CD14-positive monocyte (primary cell): Measurements from ENCODE around the gene RIPPLY3. TPM values are rescaled to one million over a fixed set of nuclear protein-coding genes. Genes with fewer than 3 reads are reported as not detected.

Experiments used
- DNase-seq, 3 donors: peaks; one replicate each; pipeline ENCODE4 v3.0.0-alpha.2; 2011 to 2022
- H2AFZ ChIP-seq: 2 replicates; pipeline ENCODE4 v1.6.0; 2012; ENCODE audit warnings: mild to moderate bottlenecking, low read depth, low read length, inconsistent platforms; ENCODE audit not compliant: insufficient read depth, poor library complexity, severe bottlenecking
- H3K27ac ChIP-seq, 2 donors: 1 replicate in 1 of 2; 2 replicates in 1 of 2; pipeline ENCODE4 v1.5.1; 2012 to 2013; ENCODE audit warnings: low read length in 2 of 2, control low read depth in 1 of 2, inconsistent platforms in 1 of 2, low read depth in 1 of 2, mild to moderate bottlenecking in 1 of 2
- H3K27me3 ChIP-seq, 2 donors: one replicate each; pipeline versions ENCODE4 v1.6.0 to v1.6.1; 2011 to 2013; ENCODE audit warnings: low read length in 2 of 2; ENCODE audit not compliant: control insufficient read depth in 2 of 2, insufficient read depth in 2 of 2
- H3K36me3 ChIP-seq, 2 donors: replicated peaks in 1 of 2; 1 replicate in 1 of 2; 2 replicates in 1 of 2; pipeline versions ENCODE4 v1.5.1 to v1.6.1; 2012 to 2013; ENCODE audit warnings: low read length in 2 of 2, control low read depth in 1 of 2, inconsistent platforms in 1 of 2, mild to moderate bottlenecking in 1 of 2; ENCODE audit not compliant: insufficient read depth in 2 of 2, control insufficient read depth in 1 of 2
- H3K4me1 ChIP-seq, 2 donors: 1 replicate in 1 of 2; 2 replicates in 1 of 2; pipeline versions ENCODE4 v1.5.1 to v1.6.1; 2012 to 2013; ENCODE audit warnings: low read length in 2 of 2, control low read depth in 1 of 2, inconsistent platforms in 1 of 2, mild to moderate bottlenecking in 1 of 2, moderate library complexity in 1 of 2; ENCODE audit not compliant: insufficient read depth in 2 of 2, control insufficient read depth in 1 of 2
- H3K4me2 ChIP-seq: replicated peaks from 2 replicates; pipeline ENCODE3; 2012; ENCODE audit warnings: low read length, moderate library complexity, mild to moderate bottlenecking; ENCODE audit not compliant: poor library complexity, severe bottlenecking; ENCODE audit errors: extremely low read depth
- H3K4me3 ChIP-seq, 3 experiments: fragments of 200-600 bp in 1 of 3; sonication (generic) in 1 of 3; replicated peaks in 1 of 3; 1 replicate in 2 of 3; 2 replicates in 1 of 3; pipeline ENCODE4 v1.5.1; 2011 to 2013; ENCODE audit warnings: low read length in 3 of 3, mild to moderate bottlenecking in 3 of 3, control low read depth in 2 of 3, low read depth in 2 of 3, inconsistent platforms in 1 of 3, moderate library complexity in 1 of 3
- H3K79me2 ChIP-seq: 2 replicates; pipeline ENCODE4 v1.6.0; 2012; ENCODE audit warnings: mild to moderate bottlenecking, control low read depth, inconsistent platforms, low read length, moderate library complexity; ENCODE audit not compliant: insufficient read depth
- H3K9ac ChIP-seq: 2 replicates; pipeline ENCODE4 v1.6.0; 2017; ENCODE audit warnings: low read length, mild to moderate bottlenecking; ENCODE audit not compliant: insufficient read depth, poor library complexity, severe bottlenecking
- H3K9me3 ChIP-seq, 2 donors: replicated peaks in 1 of 2; 1 replicate in 1 of 2; 2 replicates in 1 of 2; pipeline versions ENCODE4 v1.5.1 to v1.6.1; 2012 to 2013; ENCODE audit warnings: low read length in 2 of 2, control low read depth in 1 of 2; ENCODE audit not compliant: control insufficient read depth in 1 of 2, insufficient read depth in 1 of 2
- H4K20me1 ChIP-seq: 2 replicates; pipeline ENCODE4 v1.6.0; 2012; ENCODE audit warnings: mild to moderate bottlenecking, low read length, control low read depth, moderate library complexity; ENCODE audit not compliant: insufficient read depth
- H3K27ac Mint-ChIP-seq, 7 donors: one replicate each; pipeline ENCODE4 v1.8.0; 2020; ENCODE audit warnings: mild to moderate bottlenecking in 7 of 7, mixed read lengths in 7 of 7, moderate library complexity in 6 of 7, inconsistent platforms in 2 of 7
- H3K27me3 Mint-ChIP-seq, 3 donors: one replicate each; pipeline ENCODE4 v1.8.0; 2021 to 2022; ENCODE audit warnings: low read depth in 3 of 3, mild to moderate bottlenecking in 3 of 3, mixed read lengths in 3 of 3, moderate library complexity in 3 of 3, inconsistent platforms in 1 of 3
- H3K36me3 Mint-ChIP-seq, 2 donors: one replicate each; pipeline ENCODE4 v1.8.0; 2020; ENCODE audit warnings: mixed read lengths in 2 of 2, inconsistent platforms in 1 of 2, mild to moderate bottlenecking in 1 of 2
- H3K4me1 Mint-ChIP-seq: one replicate; pipeline ENCODE4 v1.8.0; 2020; ENCODE audit warnings: mild to moderate bottlenecking, mixed read lengths
- H3K4me3 Mint-ChIP-seq, 2 donors: one replicate each; pipeline ENCODE4 v1.8.0; 2020; ENCODE audit warnings: mild to moderate bottlenecking in 2 of 2, mixed read lengths in 2 of 2, moderate library complexity in 1 of 2
- H3K9me3 Mint-ChIP-seq, 7 donors: one replicate each; pipeline ENCODE4 v1.8.0; 2020 to 2022; ENCODE audit warnings: mixed read lengths in 7 of 7, mild to moderate bottlenecking in 6 of 7, moderate library complexity in 6 of 7, inconsistent platforms in 2 of 7
- CTCF ChIP-seq: fragments of 200-600 bp; IDR thresholded peaks from one replicate; pipeline ENCODE4 v1.8.0; 2022; ENCODE audit warnings: antibody characterized with exemption, mild to moderate bottlenecking
- WGBS: methylation state at CpG from one replicate; pipeline ENCODE4 v1.1.5; 2013; ENCODE audit warnings: missing lambda C conversion rate; ENCODE audit not compliant: insufficient coverage; 5-methylcytosine and 5-hydroxymethylcytosine counted together
- intact Hi-C, 2 donors: fragments of 100-400 bp; cut with micrococcal nuclease; formaldehyde crosslinking; loops; one replicate each; pipeline versions ENCODE4 v1.15.0 to v1.15.1; 2023
- polyA plus RNA-seq, 3 donors: library from polyadenylated mRNA; depleted of rRNA in 1 of 3; unstranded in 2 of 3; stranded (reverse) in 1 of 3; fragments of 300-500 nt in 2 of 3; fragments of >200 nt in 1 of 3; fragmentation: Illumina TruSeq in 2 of 3; gene quantifications; 1 replicate in 2 of 3; 2 replicates in 1 of 3; pipeline ENCODE4 v1.2.3, GENCODE V29; 2012 to 2021

Gene RIPPLY3
- polyA plus RNA-seq, 3 donors, result not detected

GRCh38 chr21:36974851-36975192, 31.7 kb upstream of the RIPPLY3 start:
- Histone ChIP-seq H3K9me3 (no peaks in the 10 kb centered on the region), H3K27ac (no peak overlapping the region), H4K20me1 (no peaks in the 10 kb centered on the region), H3K79me2 (no peaks in the 10 kb centered on the region), H3K4me2 (no peak overlapping the region), H2AFZ (no peak overlapping the region), H3K9ac (no peak overlapping the region), H3K4me3 (no peak overlapping the region), H3K27me3 (peaks cover 6 to 16% of the 10 kb centered on the region in 2 donors), H3K36me3 (no peaks in the 10 kb centered on the region), H3K4me1 (peaks cover 10 to 14% of the 10 kb centered on the region in 2 donors)
- TF ChIP-seq CTCF, result no peak
- no peak overlapping the region for H3K4me3 Mint-ChIP-seq
- no peaks in the 10 kb centered on the region for H3K36me3 Mint-ChIP-seq
- no peak overlapping the region for H3K27ac Mint-ChIP-seq
- WGBS, result 86% methylated on average over 6 of the region's 6 CpGs
- DNase-seq, result no peak
- intact Hi-C loops, result no loop called here
- peaks cover 22 to 30% (median 28%) of the 10 kb centered on the region in 3 donors for H3K27me3 Mint-ChIP-seq
- H3K9me3 Mint-ChIP-seq, result peaks cover 0 to 4% (median 0%) of the 10 kb centered on the region in 7 donors
- peaks cover 25% of the 10 kb centered on the region for H3K4me1 Mint-ChIP-seq

- H3K4me3 Mint-ChIP-seq, result no peak overlapping the region
- DNase-seq, result peak in 1 of 3 donors; percentile 14
- intact Hi-C loops, result no loop called here
- Histone ChIP-seq H3K4me1 (peaks cover 18 to 26% of the 10 kb centered on the region in 2 donors), H3K9ac (no peak overlapping the region), H3K27ac (no peak overlapping the region), H3K27me3 (peaks cover 14 to 30% of the 10 kb centered on the region in 2 donors), H4K20me1 (no peaks in the 10 kb centered on the region), H3K36me3 (no peaks in the 10 kb centered on the region), H3K9me3 (no peaks in the 10 kb centered on the region), H3K79me2 (no peaks in the 10 kb centered on the region), H3K4me3 (no peak overlapping the region), H3K4me2 (no peak overlapping the region), H2AFZ (no peak overlapping the region)
- H3K36me3 Mint-ChIP-seq, result peaks cover 0 to 1% of the 10 kb centered on the region in 2 donors
- 68% methylated on average over 3 of the region's 5 CpGs for WGBS
- peak overlapping the region in 2 of 7 donors; percentile 5 to 12 for H3K27ac Mint-ChIP-seq
- H3K4me1 Mint-ChIP-seq, result peaks cover 35% of the 10 kb centered on the region
- TF ChIP-seq CTCF, result no peak
- peaks cover 35 to 43% (median 42%) of the 10 kb centered on the region in 3 donors for H3K27me3 Mint-ChIP-seq
- peaks cover 0 to 3% (median 2%) of the 10 kb centered on the region in 7 donors for H3K9me3 Mint-ChIP-seq
These were observed 30.2 kb upstream of the RIPPLY3 start for GRCh38 chr21:36976228-36976861.
